NCI-H2196 (cell line): ENCODE results near the gene JPH3.

ENCODE experiments used
- DNase-seq: peaks from one replicate; lab custom pipeline; 2025; ENCODE audit not compliant: unreplicated experiment; lab: John Stamatoyannopoulos, UW

JPH3 gene

DNA sequence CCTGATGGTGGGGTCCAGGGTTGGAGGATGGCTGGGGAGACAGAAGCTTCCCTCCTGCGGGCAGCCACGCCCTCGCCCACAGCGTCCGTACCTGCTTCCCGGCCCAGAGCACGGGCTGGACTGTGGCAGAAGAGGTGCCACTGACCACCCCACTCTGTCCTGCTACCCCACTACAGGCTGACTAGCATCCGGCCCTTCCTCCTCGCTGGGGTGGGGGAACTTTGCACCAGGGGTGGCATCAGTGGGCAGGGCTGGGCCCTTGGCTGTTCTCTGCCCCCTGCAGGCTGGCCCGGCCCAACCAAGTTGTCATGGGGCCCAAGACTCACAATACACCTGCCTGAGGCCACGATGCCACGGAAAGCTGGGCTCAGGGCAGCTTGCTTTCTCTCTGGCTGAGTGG lies 90.4 kb downstream of the JPH3 start:
- DNase-seq, result no peak

DNA sequence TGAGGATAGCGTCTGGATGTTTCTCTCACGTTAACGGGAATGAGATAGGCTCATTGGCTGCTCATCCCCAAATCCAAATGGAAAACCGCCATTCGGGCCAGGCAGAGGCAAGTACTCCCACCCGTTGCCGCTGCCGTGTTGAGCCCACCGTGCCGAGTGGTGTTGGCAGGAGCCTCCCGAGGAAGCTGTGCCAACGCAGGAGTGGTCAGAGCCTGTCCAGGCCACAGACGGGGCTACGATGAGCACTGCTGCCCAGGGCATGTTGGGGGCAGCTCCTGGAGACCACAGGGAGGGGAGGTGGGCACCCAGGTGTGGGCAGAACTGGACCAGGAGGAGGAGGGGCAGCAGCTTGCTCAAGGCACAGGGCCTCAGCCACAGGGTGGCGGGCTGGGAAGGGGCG lies 91.5 kb downstream of the JPH3 start:
- no peak for DNase-seq

DNA sequence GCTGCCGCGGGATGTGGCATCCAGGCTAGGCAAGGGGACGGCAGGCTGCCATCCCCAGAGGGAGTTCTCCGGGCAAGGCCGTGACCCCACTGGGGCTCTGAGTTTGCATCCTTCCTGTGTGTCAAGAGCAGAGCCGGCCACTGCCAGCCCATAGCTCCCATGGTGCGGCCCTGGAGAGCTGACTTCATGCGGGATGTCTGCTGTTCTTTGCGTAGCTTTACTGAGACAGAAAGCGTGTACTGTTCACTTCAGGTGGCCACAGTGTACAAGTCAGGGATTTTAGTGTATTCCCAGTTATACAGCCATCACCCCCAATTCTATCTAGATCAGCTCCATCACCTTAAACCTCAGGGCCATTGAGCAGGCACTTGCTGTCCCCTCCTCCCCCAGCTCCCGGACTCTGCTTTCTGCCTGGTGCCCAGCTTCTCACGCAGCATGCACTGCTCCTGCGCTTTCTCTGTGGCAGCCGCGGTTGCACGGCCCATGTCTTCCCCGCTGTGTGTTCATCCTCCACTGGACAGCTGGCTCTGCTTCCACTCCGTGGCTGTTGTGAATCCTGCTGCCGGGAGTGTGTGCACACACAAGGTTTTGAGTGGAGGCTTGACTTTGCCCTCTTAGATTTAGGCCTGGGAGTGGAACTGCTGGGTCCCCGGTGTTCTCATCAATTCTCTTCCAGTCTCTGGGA lies 92.3 kb downstream of the JPH3 start:
- DNase-seq, result no peak

DNA sequence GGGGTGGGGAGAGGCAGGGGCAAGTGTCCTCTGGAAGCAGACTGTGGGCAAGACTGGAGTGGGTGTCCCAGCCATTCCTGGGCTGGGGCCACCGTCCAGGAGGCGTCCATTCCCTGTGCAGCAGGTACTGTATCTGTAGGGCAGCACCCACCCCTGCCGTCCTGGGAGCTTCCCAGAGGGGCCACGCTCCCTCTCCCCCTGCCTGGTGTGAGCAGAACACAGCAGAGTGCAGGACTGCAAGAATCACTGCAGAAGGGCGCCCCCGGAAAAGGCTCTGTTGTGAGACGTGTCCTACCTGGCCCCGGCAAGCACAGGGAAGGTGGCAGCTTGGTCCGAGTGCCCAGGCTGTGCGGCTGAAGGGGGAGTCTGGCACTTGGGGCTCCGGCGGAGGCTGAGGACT lies 93.2 kb downstream of the JPH3 start:
- no peak for DNase-seq

DNA sequence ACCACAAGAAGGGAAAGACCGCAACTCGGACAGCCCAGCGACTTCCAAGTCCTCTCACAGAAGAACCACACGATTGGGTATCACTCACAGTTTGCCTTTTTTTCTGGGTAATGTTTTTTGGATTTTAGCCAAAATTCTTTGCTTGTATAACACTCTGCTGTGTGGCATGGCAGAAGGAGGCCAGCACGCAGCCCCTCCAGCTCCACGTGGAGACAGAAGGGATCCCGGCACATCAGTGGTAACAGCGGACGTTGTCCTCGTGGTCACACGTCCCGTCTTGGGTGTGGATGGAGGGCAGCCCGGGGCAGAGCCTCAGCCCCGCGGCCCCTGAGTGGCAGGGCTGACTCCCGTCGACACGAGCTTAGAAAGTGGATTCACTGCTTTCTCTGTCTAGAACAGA lies 94.4 kb downstream of the JPH3 start:
- no peak for DNase-seq

DNA sequence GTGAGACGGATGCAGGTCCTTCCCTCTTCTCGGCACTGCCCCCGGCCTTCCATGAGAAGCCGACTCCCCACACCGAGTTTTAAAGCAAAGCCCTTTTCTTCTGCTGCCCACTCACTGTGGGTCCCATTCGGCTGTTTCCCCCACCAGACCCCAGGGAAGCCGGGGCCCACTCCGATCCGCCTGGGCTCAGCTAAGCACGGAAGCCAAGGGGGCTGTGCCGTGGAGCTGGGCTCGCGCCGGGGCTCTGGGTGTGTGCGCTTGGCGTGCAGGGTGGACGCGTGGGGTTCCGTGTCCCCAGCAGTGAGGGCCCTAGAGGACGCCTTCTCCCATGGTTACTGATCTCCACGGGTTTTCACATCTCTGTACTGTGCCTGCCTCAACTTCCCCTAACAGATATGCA lies 94.9 kb downstream of the JPH3 start:
- no peak for DNase-seq

DNA sequence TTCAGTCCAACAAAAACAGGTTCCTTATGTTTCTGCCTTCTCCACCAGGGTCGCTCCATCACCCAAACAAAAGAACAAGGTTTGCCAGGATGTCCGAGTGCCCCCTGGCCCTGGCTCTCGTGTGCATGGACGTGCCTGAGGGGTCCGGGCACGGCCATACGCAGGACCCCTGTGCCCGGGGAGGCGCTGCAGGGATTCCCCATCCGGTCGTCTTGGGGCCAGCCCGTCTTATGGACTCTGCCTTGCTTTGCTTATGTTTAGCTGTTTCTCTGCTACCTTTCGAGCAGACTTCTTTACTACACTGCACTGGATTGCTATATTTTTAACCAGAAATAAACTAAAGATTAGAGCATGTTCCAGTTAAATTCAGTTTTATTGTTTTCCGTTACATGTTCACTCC lies 95.5 kb downstream of the JPH3 start:
- DNase-seq, result no peak

DNA sequence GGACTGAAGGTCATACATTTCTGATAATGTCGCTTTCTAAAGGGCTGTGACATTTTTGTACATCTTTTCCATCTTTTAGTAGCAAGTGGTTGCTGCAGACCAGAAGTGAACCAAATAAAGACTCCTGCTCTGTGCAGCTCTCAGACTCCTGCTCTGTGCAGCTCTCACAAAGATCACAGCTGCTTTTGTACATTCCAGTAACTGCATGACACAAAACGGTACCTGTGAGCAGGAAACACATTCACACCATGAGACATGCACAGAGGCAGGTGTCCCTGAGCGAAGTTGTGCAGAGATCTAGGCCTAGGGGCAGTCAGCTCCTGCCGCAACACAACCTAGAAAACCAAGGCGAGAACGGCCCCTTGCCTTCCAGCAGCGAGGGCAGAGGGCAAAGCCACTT lies 95.9 kb downstream of the JPH3 start:
- no peak for DNase-seq

DNA sequence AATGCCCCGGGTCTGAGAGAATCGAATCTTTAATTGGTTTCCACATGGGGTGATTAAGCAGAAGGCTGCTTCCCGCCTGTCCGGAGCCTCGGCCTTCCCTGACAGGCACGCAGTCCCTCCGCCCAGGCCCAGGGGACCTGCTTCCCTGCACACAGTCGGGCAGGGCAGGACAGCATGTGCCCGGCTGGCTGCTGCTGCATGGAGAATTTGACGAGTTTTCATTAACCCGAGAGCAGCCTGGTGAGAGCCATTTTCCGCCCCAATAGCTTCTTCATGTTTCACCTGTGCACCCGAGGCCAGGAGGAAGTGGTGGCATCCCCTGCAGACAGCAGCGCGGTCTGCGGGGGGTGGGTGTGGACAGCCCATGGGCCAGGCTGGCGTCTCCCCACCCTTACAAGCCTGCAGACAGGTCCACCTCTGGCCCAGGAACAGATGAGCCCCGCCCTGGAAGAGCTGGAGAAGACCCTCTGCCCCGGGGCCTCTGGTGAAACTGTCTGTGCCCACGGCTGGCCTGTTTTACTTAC lies 96.4 kb downstream of the JPH3 start:
- DNase-seq, result no peak

DNA sequence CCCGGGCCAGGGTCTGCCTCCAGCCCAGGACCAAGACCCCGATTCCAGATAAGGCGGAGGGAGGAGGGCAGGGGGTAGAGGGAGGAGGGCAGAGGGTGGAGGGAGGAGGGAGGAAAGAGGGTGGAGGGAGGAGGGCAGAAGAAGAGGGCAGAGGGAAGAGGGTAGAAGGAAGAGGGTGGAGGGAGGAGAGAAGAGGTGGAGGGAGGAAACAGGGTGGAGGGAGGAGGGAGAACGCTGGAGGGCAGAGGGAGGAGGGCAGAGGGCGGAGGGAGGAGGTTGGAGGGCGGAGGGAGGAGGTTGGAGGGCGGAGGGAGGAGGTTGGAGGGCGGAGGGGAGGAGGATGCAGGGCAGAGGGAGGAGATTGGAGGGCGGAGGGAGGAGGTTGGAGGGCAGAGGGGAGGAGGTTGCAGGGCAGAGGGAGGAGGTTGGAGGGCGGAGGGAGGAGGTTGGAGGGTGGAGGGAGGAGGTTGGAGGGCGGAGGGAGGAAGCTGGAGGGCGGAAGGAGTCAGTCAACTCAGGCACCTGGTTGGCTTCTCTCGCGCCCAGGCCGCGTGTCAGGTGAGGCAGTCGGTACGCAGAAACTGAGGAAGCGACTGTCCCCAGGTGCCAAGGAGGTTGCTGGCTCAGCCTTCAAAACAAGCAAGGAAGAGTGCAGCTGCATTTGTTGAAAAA lies 98.2 kb downstream of the JPH3 start:
- no peak for DNase-seq

DNA sequence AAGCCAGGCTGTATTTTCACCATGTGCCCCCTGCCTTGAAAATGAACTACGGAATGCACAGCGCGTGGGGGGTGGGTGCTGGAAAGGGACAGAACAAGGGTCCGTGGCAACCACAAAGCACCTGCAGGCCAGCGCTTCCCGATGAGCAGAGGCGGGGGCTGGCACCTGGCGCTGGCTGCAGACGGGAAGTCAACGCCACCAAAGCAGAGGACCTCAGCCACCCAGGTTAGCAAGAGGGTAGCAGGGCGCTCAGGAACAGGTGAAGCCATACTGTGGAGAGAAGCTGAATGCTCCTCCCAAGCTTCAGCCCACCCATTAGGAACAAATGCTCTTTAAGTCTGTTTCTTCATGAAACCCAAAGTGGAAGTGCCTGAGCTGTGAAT lies 98.8 kb downstream of the JPH3 start:
- DNase-seq, result no peak

DNA sequence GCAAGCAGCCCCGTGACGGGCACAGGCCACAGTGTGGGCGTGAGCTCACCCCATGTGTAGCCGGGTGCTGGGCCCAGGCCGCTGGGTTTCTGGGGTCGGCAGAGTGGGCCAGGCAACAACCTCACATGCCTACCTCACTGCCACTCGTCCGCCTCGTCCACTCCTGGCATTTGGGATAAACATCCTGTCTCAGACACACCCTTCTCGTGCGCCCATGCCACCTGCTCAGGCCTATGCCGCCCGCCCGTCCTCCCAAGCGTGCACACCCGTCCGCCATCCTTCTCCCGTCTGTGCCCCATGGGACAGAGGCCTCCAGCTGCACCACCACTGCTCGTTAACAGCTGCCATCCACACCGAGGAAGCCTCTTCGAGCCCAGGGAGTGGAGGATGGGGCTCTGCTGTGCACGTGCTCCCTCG lies 99.2 kb downstream of the JPH3 start:
- DNase-seq, result no peak

DNA sequence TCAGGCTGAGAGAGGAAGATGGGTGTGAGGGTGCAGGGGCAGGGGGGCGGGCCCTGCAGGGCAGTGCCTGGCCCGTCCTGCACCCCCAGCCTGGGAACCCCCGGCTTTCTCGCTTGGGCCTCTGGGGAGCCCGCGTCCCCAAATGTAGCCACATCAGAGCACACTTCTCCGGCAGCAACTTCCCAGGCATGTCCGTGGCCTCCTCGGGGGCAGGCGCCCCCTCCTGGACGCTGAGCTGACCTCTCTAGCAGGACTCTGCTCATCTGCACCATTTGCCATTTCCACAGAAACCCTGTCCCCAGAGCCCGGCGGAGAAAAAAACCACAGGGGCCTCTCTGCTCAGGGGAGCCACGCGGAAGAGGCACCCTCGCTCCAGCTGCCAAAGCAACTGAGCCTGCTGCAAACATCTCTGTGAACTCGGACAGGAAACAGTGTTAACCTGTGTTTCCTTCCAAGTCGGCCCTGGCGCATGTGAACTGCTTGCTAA lies 100.1 kb downstream of the JPH3 start:
- DNase-seq, result no peak

DNA sequence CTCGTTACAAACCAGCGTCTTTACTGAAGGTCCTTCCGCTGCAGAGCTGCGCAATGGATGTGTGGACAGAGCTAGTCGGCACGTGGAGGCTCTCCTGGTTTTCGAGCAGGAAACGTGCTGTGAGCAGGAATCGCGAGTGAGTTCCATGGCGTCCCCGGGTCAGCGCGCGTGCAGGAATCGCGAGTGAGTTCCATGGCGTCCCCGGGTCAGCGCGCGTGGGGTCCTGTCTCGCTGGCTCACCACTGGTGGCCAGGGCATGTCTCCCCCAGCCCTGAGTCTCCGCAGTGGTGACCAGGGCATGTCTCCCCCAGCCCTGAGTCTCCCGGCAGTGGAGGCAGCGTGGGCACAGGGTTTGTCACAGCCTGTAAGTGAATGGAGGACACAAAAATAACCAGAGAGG lies 100.8 kb downstream of the JPH3 start:
- DNase-seq, result no peak

DNA sequence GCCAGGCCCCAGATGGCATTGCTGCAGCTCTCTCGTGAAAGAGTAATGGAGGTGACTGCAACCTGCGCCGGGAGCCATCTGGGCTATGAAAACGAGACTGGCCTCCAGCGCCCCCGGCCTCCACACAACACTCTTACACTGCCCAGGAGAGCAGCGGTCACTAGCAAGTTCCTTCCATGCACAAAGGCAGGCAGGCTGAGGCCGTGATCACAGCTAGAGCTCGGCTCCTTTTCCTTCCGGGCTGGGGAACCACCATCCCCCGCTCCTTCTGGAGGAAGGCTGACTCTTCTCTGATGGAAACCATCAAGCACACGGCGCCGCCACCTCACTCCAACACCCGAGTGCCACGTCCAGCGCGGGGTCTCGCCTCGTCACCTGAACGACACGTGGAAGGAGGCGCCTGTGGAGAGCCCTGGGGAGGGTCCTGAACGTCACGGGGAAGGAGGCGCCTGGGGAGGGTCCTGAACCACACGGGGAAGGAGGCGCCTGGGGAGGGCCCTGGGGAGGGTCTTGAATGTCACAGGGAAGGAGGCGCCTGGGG lies 101.6 kb downstream of the JPH3 start:
- no peak for DNase-seq

DNA sequence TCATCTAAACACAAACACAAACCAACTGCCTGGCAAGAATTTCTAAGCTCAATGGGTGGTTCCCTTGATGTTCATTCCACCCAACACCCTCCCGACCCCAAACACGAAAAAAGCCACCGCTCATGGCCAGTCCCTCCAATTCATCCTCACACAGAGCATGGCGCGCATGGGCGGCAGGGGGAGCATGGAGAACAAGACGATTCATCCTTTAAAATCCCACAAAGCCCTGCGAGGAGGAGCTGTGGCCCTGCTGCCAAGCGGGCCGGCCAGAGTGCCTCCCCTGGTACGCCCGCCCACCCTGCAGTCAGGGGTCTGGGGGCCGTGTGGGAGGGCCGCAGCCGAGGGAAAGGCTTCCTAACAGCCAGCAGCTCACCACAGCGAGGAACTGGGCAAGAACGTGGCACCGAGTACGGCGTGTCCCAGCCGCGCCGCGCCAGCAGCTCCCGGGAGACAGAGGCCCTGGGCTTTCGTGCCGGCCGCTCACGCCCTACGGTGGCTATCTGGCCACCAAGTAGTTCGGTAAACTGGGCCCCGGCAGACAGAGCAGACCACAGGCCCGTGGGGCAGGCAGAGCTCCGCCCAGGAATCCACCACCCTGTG lies 102.5 kb downstream of the JPH3 start:
- DNase-seq, result no peak

DNA sequence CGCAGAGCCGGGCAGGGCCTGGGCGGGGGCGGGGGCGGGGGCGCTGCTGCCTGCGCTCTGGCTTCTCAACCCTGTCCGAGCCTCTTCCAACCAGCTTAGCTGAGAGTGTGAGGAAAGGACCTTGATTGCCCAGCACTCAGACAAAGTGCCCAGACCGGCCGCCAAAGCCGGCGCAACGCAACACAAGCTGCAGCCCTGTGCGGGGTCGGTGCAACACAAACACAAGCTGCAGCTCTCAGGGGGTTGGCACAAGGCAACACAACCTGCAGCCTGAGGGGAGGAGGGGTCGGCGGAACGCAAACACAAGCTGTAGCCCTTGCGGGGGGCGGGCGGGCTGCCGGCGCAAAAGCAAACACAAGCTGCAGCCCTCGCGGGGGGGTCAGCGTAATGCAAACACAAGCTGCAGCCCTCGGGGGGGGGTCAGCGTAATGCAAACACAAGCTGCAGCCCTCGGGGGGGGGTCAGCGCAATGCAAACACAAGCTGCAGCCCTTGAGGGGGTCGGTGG lies 103.5 kb downstream of the JPH3 start:
- DNase-seq, result no peak

DNA sequence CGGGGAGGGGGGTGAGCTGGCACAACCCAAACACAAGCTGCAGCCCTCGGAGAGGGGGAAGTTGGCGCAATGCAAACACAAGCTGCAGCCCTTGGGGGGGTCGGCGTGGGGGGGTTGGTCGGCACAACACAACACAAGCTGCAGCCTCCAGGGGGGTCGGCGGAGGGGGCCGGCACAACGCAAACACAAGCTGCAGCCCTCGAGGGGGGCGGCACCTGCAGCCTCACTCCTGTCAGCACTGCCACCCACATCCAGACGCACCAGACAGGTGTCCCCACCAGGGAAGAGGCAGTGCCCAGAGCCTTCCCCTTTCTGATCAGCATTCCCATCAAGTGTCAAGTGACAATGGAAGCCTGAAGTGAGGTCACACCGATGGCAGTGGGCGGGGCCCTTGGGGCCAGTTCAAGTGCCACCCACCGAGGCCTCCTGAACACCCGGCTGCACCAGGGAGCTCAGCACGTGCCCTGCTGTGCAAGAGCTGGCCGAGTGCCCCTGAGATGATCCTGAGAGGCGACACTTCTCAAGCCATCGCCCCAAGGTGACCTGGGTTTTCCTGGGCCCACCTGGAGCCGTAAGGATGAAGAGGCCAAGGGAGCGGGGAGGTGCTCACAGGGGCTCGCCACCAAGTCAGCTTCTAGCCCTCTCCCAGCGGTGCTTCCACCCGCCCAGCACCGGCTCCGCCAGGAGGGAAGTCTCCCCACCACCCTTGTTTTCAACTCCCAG lies 104.1 kb downstream of the JPH3 start:
- DNase-seq, result no peak

DNA sequence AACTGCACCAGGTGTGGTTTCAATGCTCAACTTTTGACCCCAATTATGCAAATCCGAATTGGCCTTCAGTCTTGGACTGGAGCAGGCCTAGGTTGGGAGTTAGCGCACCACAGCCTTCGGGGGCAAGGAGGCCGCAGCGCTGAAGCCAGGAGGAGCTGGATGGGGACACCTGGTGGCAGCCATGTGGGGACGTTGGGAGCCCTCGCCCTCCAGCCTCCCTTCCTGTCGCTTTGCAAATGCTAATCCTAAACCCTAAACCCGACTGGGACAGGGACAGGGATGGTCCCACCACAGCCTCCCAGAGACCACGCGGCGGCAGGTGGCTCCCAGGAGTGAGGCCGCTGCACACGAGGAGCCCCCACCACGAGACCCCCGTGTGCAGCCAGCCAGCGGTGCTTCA lies 104.8 kb downstream of the JPH3 start:
- no peak for DNase-seq

DNA sequence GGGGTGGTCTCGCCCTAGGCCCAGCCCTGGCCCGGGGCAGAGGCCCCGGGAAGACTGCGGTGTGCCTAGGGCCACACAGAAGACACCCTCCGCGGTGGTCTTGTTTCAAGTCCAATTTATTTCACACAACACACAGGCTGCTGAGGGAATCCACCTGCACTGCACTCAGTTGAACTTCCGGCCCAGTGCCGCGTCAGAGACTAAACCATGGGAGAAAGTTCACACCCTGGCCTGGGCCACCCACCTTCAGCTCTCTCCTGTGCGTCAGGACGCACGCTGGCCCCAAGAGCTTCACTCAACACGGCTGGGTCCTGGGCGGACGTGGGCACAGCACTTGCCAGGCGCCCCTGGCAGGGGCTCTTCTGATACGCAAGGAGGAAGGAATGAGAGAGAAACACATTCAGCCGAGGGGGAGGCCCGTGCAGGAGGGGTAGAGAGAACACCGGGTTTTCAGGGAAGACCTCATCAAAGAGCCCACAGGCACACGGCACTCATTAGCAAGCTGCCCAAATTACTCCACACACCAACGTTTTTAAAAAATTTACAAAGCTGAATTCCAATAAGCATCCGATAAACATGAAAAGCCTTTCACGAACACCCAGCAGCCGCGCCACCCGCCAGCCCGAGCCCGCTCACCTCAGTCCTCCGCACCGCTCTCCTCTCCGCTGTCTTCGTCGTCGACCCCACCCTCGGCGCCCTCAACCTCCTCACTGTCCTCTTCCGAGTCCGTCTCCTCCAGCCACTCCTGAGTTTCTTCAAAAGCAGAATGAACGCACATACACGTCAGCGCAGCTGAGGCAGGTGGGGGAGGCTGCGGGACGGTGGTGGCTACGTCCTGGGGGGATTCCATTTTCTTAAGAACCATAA lies 105.6 kb downstream of the JPH3 start:
- no peak for DNase-seq
